ENCODE results near the gene SMARCA2.
A peak's percentile ranks its signal among the peaks of the same experiment; 100 is the strongest.

The SMARCA2 gene

GRCh38 chr9:2234371-2234893, 219.3 kb downstream of the SMARCA2 start:
- TF ChIP-seq YY1 (IDR thresholded peaks at IDR 0.05; ENCODE audit: low read depth) (no peak), CEBPB (IDR thresholded peaks at IDR 0.05) (no peak), TCF12 (IDR thresholded peaks at IDR 0.05; ENCODE audit: low read depth) (no peak), FOXM1 (IDR thresholded peaks at IDR 0.05; ENCODE audit: borderline replicate concordance, low read depth) (no peak), USF1 (IDR thresholded peaks at IDR 0.05) (no peak), EP300 (IDR thresholded peaks at IDR 0.05; ENCODE audit: borderline replicate concordance) (no peak), TEAD4 (IDR thresholded peaks at IDR 0.05) (no peak), RAD21 (IDR thresholded peaks at IDR 0.05; ENCODE audit: low read depth) (no peak), MAX (IDR thresholded peaks at IDR 0.05) (no peak), EGR1 (IDR thresholded peaks at IDR 0.05) (no peak), REST (IDR thresholded peaks at IDR 0.05; ENCODE audit: low read depth) (no peak), CREB1 (IDR thresholded peaks at IDR 0.05; ENCODE audit: low read depth) (no peak)

GRCh38 chr9:2235623-2236022, 220.5 kb downstream of the SMARCA2 start:
- no peak for TF ChIP-seq ZBTB7A (IDR thresholded peaks at IDR 0.05; ENCODE audit: low read depth)
- TF ChIP-seq FOXM1 (IDR thresholded peaks at IDR 0.05; ENCODE audit: borderline replicate concordance, low read depth) = no peak
- TF ChIP-seq CREB1 (IDR thresholded peaks at IDR 0.05; ENCODE audit: low read depth) = no peak
- TF ChIP-seq NFIC (IDR thresholded peaks at IDR 0.05) = no peak
- no peak for TF ChIP-seq RAD21 (IDR thresholded peaks at IDR 0.05; ENCODE audit: low read depth)
- TF ChIP-seq USF1 (IDR thresholded peaks at IDR 0.05) = no peak
- no peak for TF ChIP-seq TCF12 (IDR thresholded peaks at IDR 0.05; ENCODE audit: low read depth)
- no peak for TF ChIP-seq REST (IDR thresholded peaks at IDR 0.05; ENCODE audit: low read depth)
- TF ChIP-seq EP300 (IDR thresholded peaks at IDR 0.05; ENCODE audit: borderline replicate concordance) = no peak
- no peak for TF ChIP-seq CEBPB (IDR thresholded peaks at IDR 0.05)
- no peak for TF ChIP-seq MAX (IDR thresholded peaks at IDR 0.05)
- no peak for TF ChIP-seq YY1 (IDR thresholded peaks at IDR 0.05; ENCODE audit: low read depth)
- TF ChIP-seq TAF1 (IDR thresholded peaks at IDR 0.05; ENCODE audit: low read depth) = no peak
- no peak for TF ChIP-seq EGR1 (IDR thresholded peaks at IDR 0.05)
- no peak for TF ChIP-seq TEAD4 (IDR thresholded peaks at IDR 0.05)

GRCh38 chr9:2236850-2237249, 221.7 kb downstream of the SMARCA2 start:
- TF ChIP-seq USF1 (IDR thresholded peaks at IDR 0.05) (no peak), TAF1 (IDR thresholded peaks at IDR 0.05; ENCODE audit: low read depth) (no peak), ZBTB7A (IDR thresholded peaks at IDR 0.05; ENCODE audit: low read depth) (no peak), EGR1 (IDR thresholded peaks at IDR 0.05) (no peak), EP300 (IDR thresholded peaks at IDR 0.05; ENCODE audit: borderline replicate concordance) (no peak)

- TF ChIP-seq YY1 (IDR thresholded peaks at IDR 0.05; ENCODE audit: low read depth) (no peak), MAX (IDR thresholded peaks at IDR 0.05) (no peak), ZBTB7A (IDR thresholded peaks at IDR 0.05; ENCODE audit: low read depth) (no peak), TCF12 (IDR thresholded peaks at IDR 0.05; ENCODE audit: low read depth) (no peak), TAF1 (IDR thresholded peaks at IDR 0.05; ENCODE audit: low read depth) (no peak), RAD21 (IDR thresholded peaks at IDR 0.05; ENCODE audit: low read depth) (no peak), TEAD4 (IDR thresholded peaks at IDR 0.05) (no peak), EP300 (IDR thresholded peaks at IDR 0.05; ENCODE audit: borderline replicate concordance) (no peak), CREB1 (IDR thresholded peaks at IDR 0.05; ENCODE audit: low read depth) (no peak), CEBPB (IDR thresholded peaks at IDR 0.05) (no peak), NFIC (IDR thresholded peaks at IDR 0.05) (no peak)
Measured at GRCh38 chr9:2241461-2241835, 226.3 kb downstream of the SMARCA2 start.

- TF ChIP-seq YY1 (IDR thresholded peaks at IDR 0.05; ENCODE audit: low read depth) (peak; percentile 86), ZBTB7A (IDR thresholded peaks at IDR 0.05; ENCODE audit: low read depth) (no peak), CREB1 (IDR thresholded peaks at IDR 0.05; ENCODE audit: low read depth) (no peak), EGR1 (IDR thresholded peaks at IDR 0.05) (no peak), NFIC (IDR thresholded peaks at IDR 0.05) (no peak), EP300 (IDR thresholded peaks at IDR 0.05; ENCODE audit: borderline replicate concordance) (peak; percentile 36; the same call in 1 of the 2 replicates), RAD21 (IDR thresholded peaks at IDR 0.05; ENCODE audit: low read depth) (peak; percentile 27; the same call in 1 of the 2 replicates), FOXM1 (IDR thresholded peaks at IDR 0.05; ENCODE audit: borderline replicate concordance, low read depth) (peak; percentile 51; the same call in 1 of the 2 replicates), TEAD4 (IDR thresholded peaks at IDR 0.05) (peak; percentile 72), TAF1 (IDR thresholded peaks at IDR 0.05; ENCODE audit: low read depth) (peak; percentile 47; the same call in 1 of the 2 replicates), MAX (IDR thresholded peaks at IDR 0.05) (peak; percentile 84), TCF12 (IDR thresholded peaks at IDR 0.05; ENCODE audit: low read depth) (peak; percentile 70), USF1 (IDR thresholded peaks at IDR 0.05) (peak; percentile 29; the same call in 1 of the 2 replicates), CEBPB (IDR thresholded peaks at IDR 0.05) (peak; percentile 2; the same call in 1 of the 2 replicates), REST (IDR thresholded peaks at IDR 0.05; ENCODE audit: low read depth) (no peak)
Measured at GRCh38 chr9:2241836-2242741, 226.9 kb downstream of the SMARCA2 start.

Measured in Ishikawa (cell line).